ENCODE results near the gene SYT2. TPM values are rescaled to one million over a fixed set of nuclear protein-coding genes. Genes with fewer than 3 reads are reported as not detected.

The SYT2 gene
- total RNA-seq, 4 donors from 2014 or later = 0.28 TPM; not detected in 3

DNA sequence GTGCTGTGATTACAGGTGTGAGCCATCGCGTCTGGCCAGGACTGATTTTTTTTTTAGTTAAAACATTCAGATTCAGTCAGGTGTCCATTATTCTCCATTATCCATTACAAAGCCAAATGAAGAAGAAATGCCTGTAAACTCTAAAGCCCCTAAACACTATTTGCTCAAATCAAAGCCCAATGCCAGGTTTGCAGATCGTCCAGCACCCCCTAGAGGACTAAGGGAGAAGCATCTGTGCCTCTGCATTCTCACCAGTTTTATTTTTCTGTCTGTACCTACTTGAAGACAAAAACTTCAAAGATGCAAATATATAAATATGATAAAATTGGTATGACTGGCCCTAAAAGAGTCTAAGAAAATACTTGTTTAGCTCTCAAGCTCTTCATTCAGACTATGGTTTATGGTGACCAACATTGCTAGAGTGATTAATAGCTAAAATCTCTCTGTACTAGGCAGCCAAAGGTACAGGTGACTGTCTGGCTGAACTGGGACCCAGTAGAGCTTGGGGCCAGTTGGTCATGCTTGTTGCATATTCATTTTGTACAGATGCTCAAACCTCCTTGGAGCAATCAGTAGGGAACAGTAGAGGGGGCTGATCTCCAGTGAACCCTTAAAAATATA, 138.4 kb downstream of the SYT2 start:
- Histone ChIP-seq H3K4me1 (peaks cover 0 to 25% (median 0%) of the 10 kb centered on the region in 4 donors), H3K27me3 (no peaks in the 10 kb centered on the region), H3K27ac (no peak overlapping the region), H3K9me3 (no peaks in the 10 kb centered on the region), H3K4me3 (no peak overlapping the region), H3K36me3 (peaks cover 0 to 41% (median 0%) of the 10 kb centered on the region in 3 donors)
- no peak for TF ChIP-seq POLR2A (IDR thresholded peaks at IDR 0.05)
- TF ChIP-seq, protein P1, sequence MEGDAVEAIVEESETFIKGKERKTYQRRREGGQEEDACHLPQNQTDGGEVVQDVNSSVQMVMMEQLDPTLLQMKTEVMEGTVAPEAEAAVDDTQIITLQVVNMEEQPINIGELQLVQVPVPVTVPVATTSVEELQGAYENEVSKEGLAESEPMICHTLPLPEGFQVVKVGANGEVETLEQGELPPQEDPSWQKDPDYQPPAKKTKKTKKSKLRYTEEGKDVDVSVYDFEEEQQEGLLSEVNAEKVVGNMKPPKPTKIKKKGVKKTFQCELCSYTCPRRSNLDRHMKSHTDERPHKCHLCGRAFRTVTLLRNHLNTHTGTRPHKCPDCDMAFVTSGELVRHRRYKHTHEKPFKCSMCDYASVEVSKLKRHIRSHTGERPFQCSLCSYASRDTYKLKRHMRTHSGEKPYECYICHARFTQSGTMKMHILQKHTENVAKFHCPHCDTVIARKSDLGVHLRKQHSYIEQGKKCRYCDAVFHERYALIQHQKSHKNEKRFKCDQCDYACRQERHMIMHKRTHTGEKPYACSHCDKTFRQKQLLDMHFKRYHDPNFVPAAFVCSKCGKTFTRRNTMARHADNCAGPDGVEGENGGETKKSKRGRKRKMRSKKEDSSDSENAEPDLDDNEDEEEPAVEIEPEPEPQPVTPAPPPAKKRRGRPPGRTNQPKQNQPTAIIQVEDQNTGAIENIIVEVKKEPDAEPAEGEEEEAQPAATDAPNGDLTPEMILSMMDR (IDR thresholded peaks at IDR 0.05) = peak; percentile 46 to 80 (median 74)
- DNase-seq = peak in 1 of 3 donors; percentile 56

DNA sequence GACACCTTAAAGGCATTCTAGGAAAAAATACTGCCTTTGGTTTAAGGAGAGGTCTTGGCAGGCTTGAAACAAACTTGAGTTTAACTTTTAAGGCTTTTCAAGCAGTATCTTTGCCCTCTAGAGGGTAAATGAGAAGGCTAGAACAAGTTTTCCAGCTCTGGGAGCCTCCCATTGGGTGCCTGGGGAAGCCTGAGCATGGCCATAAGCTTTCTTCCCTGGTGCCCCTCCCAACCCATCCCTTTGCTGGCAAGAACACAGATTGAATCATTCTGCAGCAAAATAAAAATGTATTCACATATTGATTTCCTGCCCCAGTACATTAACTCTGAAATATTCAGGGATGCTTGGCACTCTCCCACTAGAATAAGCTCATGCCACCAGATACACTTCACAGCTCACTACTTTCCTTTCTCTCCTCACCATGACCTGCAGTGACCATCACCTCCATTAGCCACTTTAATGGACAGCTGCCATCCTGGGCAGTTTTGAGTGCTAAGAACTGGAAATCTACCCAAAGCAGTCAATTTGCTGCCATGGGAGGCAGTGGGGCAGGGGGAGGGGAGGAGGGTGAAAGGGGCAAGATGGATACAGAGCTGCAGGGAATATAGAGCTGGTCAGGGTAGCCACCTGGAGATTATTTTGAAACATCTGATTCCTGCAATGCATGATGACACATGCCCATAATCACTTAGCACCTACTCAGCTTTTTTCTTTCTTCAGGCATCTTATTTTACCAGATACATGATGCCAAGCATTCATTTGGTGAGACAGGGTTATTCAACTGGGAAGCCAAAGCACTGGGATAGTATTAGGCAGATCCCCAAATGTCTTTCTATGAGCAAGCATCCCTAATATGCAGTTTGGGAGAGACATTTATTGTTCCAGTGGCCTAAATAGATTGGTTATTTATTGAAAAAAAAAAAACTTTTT, 140.6 kb downstream of the SYT2 start:
- DNase-seq = no peak
- H3K36me3 ChIP-seq = peaks cover 0 to 38% (median 0%) of the 10 kb centered on the region in 3 donors
- H3K4me1 ChIP-seq = peaks cover 0 to 25% (median 2%) of the 10 kb centered on the region in 4 donors
- H3K27me3 ChIP-seq = no peaks in the 10 kb centered on the region
- no peak for TF ChIP-seq POLR2A (IDR thresholded peaks at IDR 0.05)
- TF ChIP-seq, protein P1 (IDR thresholded peaks at IDR 0.05) = no peak
- H3K9me3 ChIP-seq = no peaks in the 10 kb centered on the region
- no peak overlapping the region for H3K4me3 ChIP-seq
- H3K27ac ChIP-seq = peak overlapping the region in 2 of 4 donors; percentile 5 to 38

DNA sequence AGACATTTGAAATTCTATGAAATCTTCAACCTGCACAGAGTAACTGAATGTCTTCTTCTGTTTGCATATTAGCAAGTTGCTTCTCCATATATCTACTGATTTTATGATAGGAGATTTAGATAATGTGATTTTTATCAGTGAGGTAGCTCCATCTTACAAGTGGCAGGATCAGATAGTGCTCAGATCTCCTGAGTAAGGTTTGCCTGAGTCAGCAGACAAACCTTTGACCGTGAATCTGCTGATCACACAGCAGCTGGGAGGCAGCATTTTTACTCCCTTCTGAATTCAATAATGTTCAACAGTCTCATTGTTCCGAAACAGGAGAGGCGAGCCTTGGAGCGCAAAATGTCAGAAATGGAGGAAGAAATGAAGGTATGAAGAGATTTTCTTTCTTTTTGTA, 141.4 kb downstream of the SYT2 start:
- Histone ChIP-seq H3K27me3 (no peaks in the 10 kb centered on the region), H3K4me1 (peaks cover 0 to 25% (median 2%) of the 10 kb centered on the region in 4 donors), H3K4me3 (no peak overlapping the region), H3K36me3 (peaks cover 0 to 46% (median 0%) of the 10 kb centered on the region in 3 donors), H3K27ac (peak overlapping the region in 2 of 4 donors; percentile 38 to 53), H3K9me3 (no peaks in the 10 kb centered on the region)
- peak in 1 of 3 donors; percentile 68 for DNase-seq
- no peak for TF ChIP-seq POLR2A (IDR thresholded peaks at IDR 0.05)
- TF ChIP-seq, protein P1 (IDR thresholded peaks at IDR 0.05) = no peak

DNA sequence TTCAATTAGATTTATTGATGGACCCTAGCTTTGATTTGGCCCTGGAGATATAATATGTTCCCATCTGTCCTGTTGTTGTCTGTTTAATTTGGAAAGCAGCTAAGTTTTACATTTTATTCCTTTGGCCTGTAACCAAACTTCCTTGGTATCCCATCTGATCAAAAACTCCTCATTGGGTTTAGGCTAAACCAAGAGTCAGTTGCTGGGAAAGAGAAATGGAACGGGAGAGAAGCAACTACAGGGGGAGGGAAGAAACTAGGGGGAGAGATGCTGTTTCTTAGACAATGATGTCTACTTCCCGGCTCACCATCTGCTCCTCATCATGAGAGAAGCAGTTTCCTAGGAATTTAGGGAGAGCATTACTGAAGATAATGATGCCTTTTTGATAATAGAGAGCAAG, 141.8 kb downstream of the SYT2 start:
- Histone ChIP-seq H3K4me1 (peaks cover 0 to 25% (median 2%) of the 10 kb centered on the region in 4 donors), H3K27ac (peak overlapping the region in 2 of 4 donors; percentile 48 to 53), H3K36me3 (peaks cover 0 to 48% (median 0%) of the 10 kb centered on the region in 3 donors), H3K4me3 (no peak overlapping the region), H3K27me3 (no peaks in the 10 kb centered on the region), H3K9me3 (no peaks in the 10 kb centered on the region)
- TF ChIP-seq POLR2A (IDR thresholded peaks at IDR 0.05) = no peak
- TF ChIP-seq, protein P1 (IDR thresholded peaks at IDR 0.05) = no peak
- no peak for DNase-seq

DNA sequence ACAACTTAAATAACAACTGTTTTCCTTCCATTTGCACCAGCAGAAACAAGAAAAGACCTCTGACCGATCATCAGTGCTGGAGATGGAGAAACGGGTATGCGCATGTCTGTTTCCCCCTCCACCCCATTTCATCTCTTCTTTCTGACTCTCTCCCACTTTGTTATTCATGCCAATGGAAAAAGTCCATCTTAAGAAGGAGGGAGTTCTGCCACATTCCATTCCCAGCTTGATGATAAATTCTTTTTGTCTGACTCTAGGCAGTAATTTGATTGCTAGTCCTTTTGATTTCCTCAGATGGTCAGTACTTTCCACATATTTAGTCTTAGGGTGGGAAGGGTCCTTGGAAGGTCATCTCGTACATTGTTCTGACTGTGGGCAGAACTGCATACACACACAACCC, 142.5 kb downstream of the SYT2 start:
- Histone ChIP-seq H3K9me3 (no peaks in the 10 kb centered on the region), H3K27ac (peak overlapping the region in 2 of 4 donors; percentile 48 to 53), H3K36me3 (peaks cover 0 to 51% (median 0%) of the 10 kb centered on the region in 3 donors), H3K27me3 (no peaks in the 10 kb centered on the region), H3K4me3 (no peak overlapping the region), H3K4me1 (peaks cover 0 to 25% (median 2%) of the 10 kb centered on the region in 4 donors)
- TF ChIP-seq, protein P1 (IDR thresholded peaks at IDR 0.05) = no peak
- TF ChIP-seq POLR2A (IDR thresholded peaks at IDR 0.05) = no peak
- DNase-seq = no peak

All from Peyer's patch (tissue), 4 donors.